H1 (cell line): ENCODE measurements around the gene IL4. TPM values are rescaled to one million over a fixed set of nuclear protein-coding genes. Genes with fewer than 3 reads are reported as not detected.

Experiments
- CREB1 ChIP-seq: IDR thresholded peaks from 2 replicates; pipeline ENCODE4 v1.6.1; 2012; ENCODE audit warnings: inconsistent platforms
- NRF1 ChIP-seq: IDR thresholded peaks from 2 replicates; pipeline ENCODE4 v1.6.1; 2011; ENCODE audit warnings: mild to moderate bottlenecking, low read depth, low read length, improper control_type of control experiment
- polyA plus RNA-seq, 7 experiments: library from polyadenylated mRNA; depleted of rRNA in 3 of 7; stranded (reverse) in 5 of 7; unstranded in 2 of 7; fragments of >200 nt in 5 of 7; fragments of 200-250 nt in 2 of 7; gene quantifications; 1 replicate in 5 of 7; 2 replicates in 1 of 7; 4 replicates in 1 of 7; pipeline versions ENCODE4 v1.2.1 to v1.2.3, GENCODE V29; 2011 to 2013; ENCODE audit warnings: missing spikeins in 2 of 7, mixed read lengths in 2 of 7
- total RNA-seq: library from RNA; stranded (reverse); fragmentation: NEBNext Ultra II Directional; extraction: Animal tissue kit (Norgen Biotek cat#: 25700); gene quantifications from 2 replicates; pipeline ENCODE4 v1.2.1, GENCODE V29; 2021
- TF ChIP-seq, protein P1 (sequence below): IDR thresholded peaks from 2 replicates; pipeline ENCODE4 v1.6.1; 2012; ENCODE audit warnings: low read length, inconsistent platforms

IL4 gene
- total and polyA plus RNA-seq, 2 of the 8 experiments (the other 6 are each of a cell fraction or from before 2014, with no cell fraction given) = not detected

DNA sequence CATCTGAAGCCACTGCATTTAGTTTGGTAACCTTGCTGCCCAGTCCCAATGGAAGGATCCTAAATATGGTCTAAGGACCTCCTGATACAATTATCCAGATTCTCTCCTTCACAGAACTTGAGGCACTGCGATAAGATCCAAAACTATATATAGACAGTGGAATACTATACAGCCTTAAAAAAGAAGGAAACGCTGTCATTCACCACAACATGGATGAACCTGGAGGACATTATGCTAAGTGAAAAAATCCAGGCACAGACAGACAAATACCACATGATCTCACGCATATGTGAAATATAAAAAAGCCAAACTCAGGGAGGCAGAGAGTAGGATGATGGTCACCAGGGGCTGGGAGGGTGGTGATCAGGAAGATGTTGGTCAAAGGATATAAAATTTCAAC is 2.8 kb upstream of the IL4 start (continued):
- TF ChIP-seq, protein P1, sequence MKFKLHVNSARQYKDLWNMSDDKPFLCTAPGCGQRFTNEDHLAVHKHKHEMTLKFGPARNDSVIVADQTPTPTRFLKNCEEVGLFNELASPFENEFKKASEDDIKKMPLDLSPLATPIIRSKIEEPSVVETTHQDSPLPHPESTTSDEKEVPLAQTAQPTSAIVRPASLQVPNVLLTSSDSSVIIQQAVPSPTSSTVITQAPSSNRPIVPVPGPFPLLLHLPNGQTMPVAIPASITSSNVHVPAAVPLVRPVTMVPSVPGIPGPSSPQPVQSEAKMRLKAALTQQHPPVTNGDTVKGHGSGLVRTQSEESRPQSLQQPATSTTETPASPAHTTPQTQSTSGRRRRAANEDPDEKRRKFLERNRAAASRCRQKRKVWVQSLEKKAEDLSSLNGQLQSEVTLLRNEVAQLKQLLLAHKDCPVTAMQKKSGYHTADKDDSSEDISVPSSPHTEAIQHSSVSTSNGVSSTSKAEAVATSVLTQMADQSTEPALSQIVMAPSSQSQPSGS = no peak
- TF ChIP-seq CREB1 = no peak
- no peak for TF ChIP-seq NRF1
